Ishikawa (cell line): ENCODE data around the gene ANK2.

Source experiments
- CEBPB ChIP-seq: IDR thresholded peaks from 2 replicates; pipeline ENCODE4 v1.6.1; 2012
- CREB1 ChIP-seq: IDR thresholded peaks from 2 replicates; pipeline ENCODE4 v1.6.1; 2012; ENCODE audit warnings: low read depth
- EGR1 ChIP-seq: IDR thresholded peaks from 2 replicates; pipeline ENCODE4 v1.6.1; 2012
- EP300 ChIP-seq: IDR thresholded peaks from 2 replicates; pipeline ENCODE4 v1.6.1; 2012; ENCODE audit warnings: borderline replicate concordance
- FOXM1 ChIP-seq: IDR thresholded peaks from 2 replicates; pipeline ENCODE4 v1.6.1; 2012; ENCODE audit warnings: low read depth, borderline replicate concordance
- MAX ChIP-seq: IDR thresholded peaks from 2 replicates; pipeline ENCODE4 v1.6.1; 2012
- NFIC ChIP-seq: IDR thresholded peaks from 2 replicates; pipeline ENCODE4 v1.6.1; 2012
- RAD21 ChIP-seq: IDR thresholded peaks from 2 replicates; pipeline ENCODE4 v1.6.1; 2012; ENCODE audit warnings: low read depth
- REST ChIP-seq: IDR thresholded peaks from 2 replicates; pipeline ENCODE4 v1.6.1; 2012; ENCODE audit warnings: low read depth, mild to moderate bottlenecking
- TAF1 ChIP-seq: IDR thresholded peaks from 2 replicates; pipeline ENCODE4 v1.6.1; 2012; ENCODE audit warnings: low read depth, mild to moderate bottlenecking
- TCF12 ChIP-seq: IDR thresholded peaks from 2 replicates; pipeline ENCODE4 v1.6.1; 2012; ENCODE audit warnings: low read depth
- TEAD4 ChIP-seq: IDR thresholded peaks from 2 replicates; pipeline ENCODE4 v1.6.1; 2012
- USF1 ChIP-seq: IDR thresholded peaks from 2 replicates; pipeline ENCODE4 v1.6.1; 2012
- YY1 ChIP-seq: IDR thresholded peaks from 2 replicates; pipeline ENCODE4 v1.6.1; 2012; ENCODE audit warnings: low read depth
- ZBTB7A ChIP-seq: IDR thresholded peaks from 2 replicates; pipeline ENCODE4 v1.6.1; 2012; ENCODE audit warnings: low read depth

The ANK2 gene

GRCh38 chr4:113179996-113180395, 130.5 kb downstream of the ANK2 start:
- TF ChIP-seq CEBPB (no peak), EP300 (no peak), MAX (no peak), USF1 (no peak), REST (no peak), RAD21 (no peak)

GRCh38 chr4:113181289-113182007, 132.0 kb downstream of the ANK2 start:
- TF ChIP-seq REST, result peak; percentile 60
- TF ChIP-seq TAF1, result no peak

- TF ChIP-seq EP300, result no peak
- TF ChIP-seq RAD21, result no peak
- TF ChIP-seq USF1, result no peak
- TF ChIP-seq CEBPB, result no peak
- TF ChIP-seq ZBTB7A, result no peak
- no peak for TF ChIP-seq EGR1
- TF ChIP-seq MAX, result no peak
- no peak for TF ChIP-seq FOXM1
- TF ChIP-seq YY1, result no peak
- no peak for TF ChIP-seq TEAD4
- TF ChIP-seq TCF12, result no peak
- no peak for TF ChIP-seq REST
- no peak for TF ChIP-seq CREB1
- no peak for TF ChIP-seq NFIC
- TF ChIP-seq TAF1, result no peak
Observed at GRCh38 chr4:113183032-113183605, 133.7 kb downstream of the ANK2 start.

DNA sequence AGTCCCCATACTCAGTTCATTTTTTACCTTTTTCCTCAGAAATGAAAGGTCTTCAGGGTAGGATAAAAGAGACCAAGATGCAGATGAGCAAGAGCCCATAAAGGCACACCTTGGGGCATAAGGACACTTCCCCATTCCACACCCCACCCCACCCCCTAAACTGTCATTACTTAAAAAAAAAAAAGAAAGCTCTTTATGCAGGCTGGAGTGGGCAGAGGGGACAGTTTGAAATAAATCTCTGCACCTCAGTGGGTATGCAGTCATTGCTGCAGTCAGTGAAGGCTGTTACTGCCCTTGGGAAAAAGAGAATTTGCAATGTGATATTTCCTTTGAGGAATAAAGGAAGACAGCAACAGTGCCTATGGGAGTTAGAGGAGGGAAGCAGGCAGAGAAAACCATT, 137.5 kb downstream of the ANK2 start:
- TF ChIP-seq REST (no peak), FOXM1 (no peak), ZBTB7A (no peak), EGR1 (no peak), RAD21 (no peak), TCF12 (no peak), CREB1 (no peak), USF1 (no peak), CEBPB (no peak), MAX (no peak), NFIC (no peak)
